PC-9 (cell line): Measurements from ENCODE around the gene ZFYVE26. TPM values are rescaled to one million over a fixed set of nuclear protein-coding genes. Genes with fewer than 3 reads are reported as not detected.
A peak's percentile ranks its signal among the peaks of the same experiment; 100 is the strongest.

ENCODE experiments used
- BruUV-seq: library from RNA; stranded (reverse); fragments of 400-500 nt; replicated peaks from 2 replicates; lab custom pipeline; 2021; lab: Mats Ljungman, UMichigan
- CTCF ChIA-PET: fragments of 300-600 bp; sonication (Branson Sonifier 250); formaldehyde crosslinking; loops from one replicate; lab custom pipeline; 2022; ENCODE audit warnings: antibody characterized with exemption; lab: Charles Lee
- POLR2A ChIA-PET: fragments of 300-600 bp; sonication (Branson Sonifier 250); formaldehyde crosslinking; loops from one replicate; lab custom pipeline; 2022; ENCODE audit warnings: antibody characterized with exemption; ENCODE audit not compliant: unreplicated experiment; lab: Charles Lee
- DNase-seq, 2 experiments: peaks; one replicate each; pipeline versions ENCODE4 v3.0.0 to v3.0.0-alpha.2; 2015 to 2022; ENCODE audit warnings: mixed read lengths in 1 of 2
- H2AFZ ChIP-seq: fragments of 200-600 bp; sonication (generic); 2 replicates; pipeline ENCODE4 v1.8.1; 2017; ENCODE audit warnings: antibody characterized with exemption
- H3F3A ChIP-seq: fragments of 200-600 bp; sonication (generic); 2 replicates; pipeline ENCODE4 v1.8.1; 2017; ENCODE audit warnings: antibody characterized with exemption, mild to moderate bottlenecking, low read depth; ENCODE audit not compliant: insufficient read depth
- H3K27ac ChIP-seq: fragments of 200-600 bp; sonication (generic); 2 replicates; pipeline ENCODE4 v1.6.1; 2016; ENCODE audit warnings: mixed run types
- H3K27me3 ChIP-seq: fragments of 200-600 bp; sonication (generic); 2 replicates; pipeline ENCODE4 v1.6.1; 2016; ENCODE audit warnings: low read depth, mixed run types; ENCODE audit not compliant: insufficient read depth
- H3K36me3 ChIP-seq: fragments of 200-600 bp; sonication (generic); 2 replicates; pipeline ENCODE4 v1.6.1; 2016; ENCODE audit warnings: low read depth, mixed run types
- H3K4me1 ChIP-seq: fragments of 200-600 bp; sonication (generic); replicated peaks from 2 replicates; pipeline ENCODE4 v1.6.1; 2016; ENCODE audit warnings: mixed run types; ENCODE audit not compliant: insufficient read depth
- H3K4me2 ChIP-seq: fragments of 200-600 bp; sonication (generic); 2 replicates; pipeline ENCODE4 v1.6.1; 2017; ENCODE audit warnings: mixed run types
- H3K4me3 ChIP-seq: fragments of 200-600 bp; sonication (generic); 2 replicates; pipeline ENCODE4 v1.6.1; 2016; ENCODE audit warnings: mixed run types
- H3K79me2 ChIP-seq: fragments of 200-600 bp; sonication (generic); 2 replicates; pipeline ENCODE4 v1.6.1; 2017; ENCODE audit warnings: low read depth, mixed run types
- H3K9me2 ChIP-seq: fragments of 200-600 bp; sonication (generic); 2 replicates; pipeline ENCODE4 v1.8.1; 2017; ENCODE audit warnings: mild to moderate bottlenecking; ENCODE audit not compliant: insufficient read depth
- H3K9me3 ChIP-seq: fragments of 200-600 bp; sonication (generic); 2 replicates; pipeline ENCODE4 v1.8.1; 2016; ENCODE audit warnings: low read depth; ENCODE audit not compliant: insufficient read depth
- H4K20me1 ChIP-seq: fragments of 200-600 bp; sonication (generic); 2 replicates; pipeline ENCODE4 v1.8.1; 2017; ENCODE audit not compliant: insufficient read depth
- CTCF ChIP-seq: fragments of 200-600 bp; sonication (generic); conservative IDR thresholded peaks from 2 replicates; pipeline ENCODE4 v1.6.1; 2017; ENCODE audit warnings: mixed run types, antibody characterized with exemption, mild to moderate bottlenecking, moderate library complexity
- EZH2 ChIP-seq: fragments of 200-600 bp; sonication (generic); IDR thresholded peaks from 2 replicates; pipeline ENCODE4 v1.8.0; 2017; ENCODE audit warnings: antibody characterized with exemption, low read depth
- intact Hi-C: fragments of 100-400 bp; cut with micrococcal nuclease; formaldehyde crosslinking; loops from one replicate; pipeline ENCODE4 v1.10.0; 2022; ENCODE audit not compliant: unreplicated experiment
- total RNA-seq: library from RNA; stranded (reverse); gene quantifications from 2 replicates; pipeline ENCODE4 v1.2.3, GENCODE V29; 2021

Gene ZFYVE26
- total RNA-seq, 1 experiment from 2014 or later: 19.2 TPM

DNA sequence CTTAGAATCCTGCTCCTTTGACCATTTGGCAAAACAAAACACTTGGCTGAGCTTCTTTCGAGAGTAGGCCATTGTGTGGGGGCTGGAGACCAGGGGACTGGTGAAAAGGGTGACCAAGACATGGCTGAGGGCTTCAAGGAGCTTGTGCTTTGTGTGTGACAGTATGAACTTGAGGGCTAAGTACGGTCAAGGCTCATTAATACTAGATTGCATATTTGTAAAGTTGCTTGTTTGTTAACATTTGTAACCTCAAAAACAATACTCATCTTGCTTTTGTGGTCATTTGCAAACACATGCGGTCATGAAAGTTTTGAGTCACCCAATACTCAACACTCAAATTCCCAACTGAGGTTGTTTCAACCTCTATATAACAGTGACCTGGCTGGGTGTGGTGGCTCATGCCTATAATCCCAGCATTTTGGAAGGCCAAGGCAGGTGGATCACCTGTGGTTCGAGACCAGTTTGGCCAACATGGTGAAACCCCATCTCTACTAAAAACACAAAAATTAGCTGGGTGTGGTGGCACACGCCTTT is 42.5 kb downstream of the ZFYVE26 start:
- H3K27me3 ChIP-seq: no peaks in the 10 kb centered on the region
- H3K9me2 ChIP-seq: no peaks in the 10 kb centered on the region
- no peak overlapping the region for H2AFZ ChIP-seq
- no peaks in the 10 kb centered on the region for H4K20me1 ChIP-seq
- no peaks in the 10 kb centered on the region for H3K9me3 ChIP-seq
- BruUV-seq: no TSS peak
- ChIA-PET CTCF (no interaction called here), POLR2A (interaction anchor here (0.6 kb wide), 1 partner anchor 22 kb away, joined by 3 read pairs; no protein-coding TSS in a partner anchor)
- peaks cover 4% of the 10 kb centered on the region; the same call in 1 of the 2 replicates for H3K4me1 ChIP-seq
- no peak overlapping the region for H3K4me3 ChIP-seq
- H3K36me3 ChIP-seq: peaks cover 24% of the 10 kb centered on the region; the same call in 1 of the 2 replicates
- peak in 1 of 2 experiments; percentile 70 for DNase-seq
- H3K27ac ChIP-seq: no peak overlapping the region
- no peaks in the 10 kb centered on the region for H3K79me2 ChIP-seq
- peaks cover 4% of the 10 kb centered on the region; the same call in 1 of the 2 replicates for H3F3A ChIP-seq
- TF ChIP-seq CTCF: no peak
- no peak for TF ChIP-seq EZH2
- no peak overlapping the region for H3K4me2 ChIP-seq
- intact Hi-C loops: no loop called here

DNA sequence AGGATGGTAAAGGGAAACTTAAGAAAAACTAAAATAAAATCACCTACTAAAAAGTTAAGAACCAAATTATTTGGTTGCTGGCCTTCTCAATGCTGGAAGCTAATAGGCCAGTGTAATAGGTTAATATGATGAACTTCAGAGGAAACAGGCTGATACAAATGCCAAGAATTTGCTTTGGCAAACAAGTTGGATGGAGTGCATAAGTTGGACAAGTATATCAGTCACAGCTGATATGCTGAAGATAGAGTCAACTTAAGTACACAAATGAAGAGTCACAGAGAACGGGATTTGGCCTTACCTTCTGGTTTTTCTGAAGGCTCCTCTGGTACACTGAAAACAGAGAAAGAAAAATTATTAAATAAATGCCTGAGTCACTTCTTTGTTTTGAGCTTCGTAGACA is 48.2 kb downstream of the ZFYVE26 start:
- TF ChIP-seq EZH2 (no peak), CTCF (no peak)
- CTCF ChIA-PET: no interaction called here
- no peak for DNase-seq
- POLR2A ChIA-PET: no interaction called here
- Histone ChIP-seq H3K27ac (no peak overlapping the region), H3K27me3 (no peaks in the 10 kb centered on the region), H3K4me3 (no peak overlapping the region), H3F3A (peaks cover 30% of the 10 kb centered on the region), H3K4me2 (no peak overlapping the region), H3K9me2 (no peaks in the 10 kb centered on the region), H3K36me3 (0 out of 2 replicates have a peak, but pooled peaks cover 5% of the 10 kb centered on the region), H3K4me1 (peaks cover 34% of the 10 kb centered on the region), H3K9me3 (no peaks in the 10 kb centered on the region), H4K20me1 (no peaks in the 10 kb centered on the region), H3K79me2 (no peaks in the 10 kb centered on the region), H2AFZ (no peak overlapping the region)
- intact Hi-C loops: no loop called here
- no TSS peak for BruUV-seq

DNA sequence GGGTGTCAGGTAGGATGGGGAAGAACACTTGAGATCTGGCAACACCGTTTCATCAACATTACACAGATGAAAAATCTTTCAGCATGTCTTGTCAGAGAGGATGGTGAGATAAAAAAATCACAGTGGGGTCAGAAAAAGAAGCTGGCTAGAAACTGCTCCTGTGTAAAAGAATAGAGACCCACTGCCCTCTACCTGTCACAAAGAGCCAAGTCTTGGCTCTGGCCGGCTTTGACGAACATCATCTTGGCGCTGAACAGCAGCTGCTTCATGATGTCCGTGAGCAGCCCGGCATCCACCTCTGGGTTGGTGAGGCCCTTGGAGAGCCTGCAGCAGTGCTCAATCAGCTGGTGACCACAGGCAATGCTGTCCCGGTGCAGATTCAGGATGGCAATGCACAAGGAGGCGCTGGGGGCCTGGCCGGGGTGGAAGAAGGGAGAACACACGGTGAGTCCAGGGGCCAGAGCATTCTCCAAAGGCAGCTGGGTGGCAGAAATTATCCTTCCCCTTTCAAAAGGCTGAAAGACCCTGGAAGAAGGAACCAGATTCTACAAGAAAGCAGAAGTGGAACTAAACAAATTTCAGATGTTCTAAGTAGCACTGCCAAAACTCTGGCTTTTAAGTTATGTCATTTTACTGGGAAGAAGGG is 50.2 kb downstream of the ZFYVE26 start:
- Histone ChIP-seq H3F3A (peaks cover 39% of the 10 kb centered on the region), H3K27me3 (no peaks in the 10 kb centered on the region), H3K4me3 (no peak overlapping the region), H3K79me2 (no peaks in the 10 kb centered on the region), H3K4me2 (peak overlapping the region; percentile 67), H4K20me1 (no peaks in the 10 kb centered on the region), H2AFZ (no peak overlapping the region), H3K9me2 (no peaks in the 10 kb centered on the region), H3K4me1 (peaks cover 47% of the 10 kb centered on the region), H3K9me3 (no peaks in the 10 kb centered on the region), H3K36me3 (no peaks in the 10 kb centered on the region; the same call in 1 of the 2 replicates), H3K27ac (peak overlapping the region; percentile 90)
- POLR2A ChIA-PET: no interaction called here
- DNase-seq: no peak
- CTCF ChIA-PET: interaction anchor here (0.5 kb wide), 1 partner anchor 1258 kb away, joined by 4 read pairs; no protein-coding TSS in a partner anchor
- no TSS peak for BruUV-seq
- TF ChIP-seq EZH2: no peak
- TF ChIP-seq CTCF: no peak
- intact Hi-C loops: no loop called here
